ENCODE measurements around the gene GLMN.

Gene GLMN

GRCh38 chr1:92298573-92299476 is at the start of gene GLMN, which contains the start of gene RPAP2:
Gene GLMN (minus strand): TSS chr1:92298987. CDS start chr1:92297999, 988 bp downstream.
Gene RPAP2 (plus strand): TSS chr1:92299059. CDS start chr1:92299074, 15 bp downstream.
- DNase-seq, result peak; percentile 73 to 80

GRCh38 chr1:92346866-92347640 is 48.3 kb upstream of the GLMN start:
- DNase-seq, result no peak

GRCh38 chr1:92343061-92343460 is 44.3 kb upstream of the GLMN start:
- DNase-seq, result no peak

GRCh38 chr1:92342401-92342800 is 43.6 kb upstream of the GLMN start:
- DNase-seq, result no peak

- no peak for DNase-seq
These were observed 41.4 kb upstream of the GLMN start for GRCh38 chr1:92340154-92340553.

- DNase-seq, result no peak
These were observed 34.9 kb upstream of the GLMN start for GRCh38 chr1:92333668-92334067.

- DNase-seq, result no peak
These were observed 30.8 kb upstream of the GLMN start for GRCh38 chr1:92329347-92330129.

- no peak for DNase-seq
These were observed 29.0 kb upstream of the GLMN start for GRCh38 chr1:92327794-92328193.

GRCh38 chr1:92326681-92327080 is 27.9 kb upstream of the GLMN start:
- no peak for DNase-seq

GRCh38 chr1:92324784-92325183 is 26.0 kb upstream of the GLMN start:
- no peak for DNase-seq

GRCh38 chr1:92323473-92324453 is 25.0 kb upstream of the GLMN start:
- peak in 1 of 2 donors; percentile 39 for DNase-seq

- DNase-seq, result peak in 1 of 2 donors; percentile 51
These were observed 19.2 kb upstream of the GLMN start for GRCh38 chr1:92317836-92318493.

GRCh38 chr1:92315766-92316599 is 17.2 kb upstream of the GLMN start:
- peak; percentile 33 to 70 for DNase-seq

GRCh38 chr1:92314024-92314423 is 15.2 kb upstream of the GLMN start:
- no peak for DNase-seq

- peak in 1 of 2 donors; percentile 58 for DNase-seq
These were observed 11.4 kb upstream of the GLMN start for GRCh38 chr1:92310185-92310597.

- no peak for DNase-seq
These were observed 9.2 kb upstream of the GLMN start for GRCh38 chr1:92307980-92308379.

- DNase-seq, result no peak
These were observed 7.2 kb upstream of the GLMN start for GRCh38 chr1:92306020-92306419.

GRCh38 chr1:92301021-92301420 is 2.2 kb upstream of the GLMN start:
- DNase-seq, result no peak

- DNase-seq, result no peak
These were observed 827 bp upstream of the GLMN start for GRCh38 chr1:92299477-92300150.

- no peak for DNase-seq
These were observed 594 bp downstream of the GLMN start for GRCh38 chr1:92298213-92298572.
